PFSK-1 (cell line): Measurements from ENCODE around the gene SPNS3.

Source experiments
- FOXP2 ChIP-seq: optimal IDR thresholded peaks from 2 replicates; pipeline ENCODE3; 2011; ENCODE audit warnings: borderline replicate concordance, control low read depth, inconsistent platforms; ENCODE audit not compliant: insufficient read depth; ENCODE audit errors: extremely low read length, extremely low read depth
- POLR2AphosphoS5 ChIP-seq: IDR thresholded peaks from 2 replicates; pipeline ENCODE4 v1.6.1; 2012; ENCODE audit warnings: low read depth, mild to moderate bottlenecking, control low read depth, low read length, moderate library complexity
- REST ChIP-seq, 2 experiments: IDR thresholded peaks; 2 replicates each; pipeline versions ENCODE4 v1.6.1 to v1.8.0; 2011 to 2012; ENCODE audit warnings: low read depth in 2 of 2, low read length in 2 of 2, control low read depth in 1 of 2, inconsistent platforms in 1 of 2, mild to moderate bottlenecking in 1 of 2, moderate library complexity in 1 of 2; ENCODE audit not compliant: insufficient read depth in 1 of 2
- SIN3A ChIP-seq: IDR thresholded peaks from 2 replicates; pipeline ENCODE4 v1.6.1; 2012; ENCODE audit warnings: mild to moderate bottlenecking, low read length, moderate library complexity, borderline replicate concordance; ENCODE audit not compliant: insufficient read depth
- TAF1 ChIP-seq: IDR thresholded peaks from 2 replicates; pipeline ENCODE4 v1.6.1; 2012; ENCODE audit warnings: low read length, control low read depth, borderline replicate concordance; ENCODE audit not compliant: insufficient read depth

Gene SPNS3

GRCh38 chr17:4497101-4497824 is 63.5 kb downstream of the SPNS3 start:
- TF ChIP-seq REST (IDR thresholded peaks at IDR 0.05; ENCODE audit: insufficient read depth in 1 of 2, low read depth in 2 of 2, low read length in 2 of 2), result no peak
- TF ChIP-seq POLR2AphosphoS5, result no peak
- TF ChIP-seq TAF1, result no peak
- TF ChIP-seq SIN3A, result no peak
- no peak for TF ChIP-seq FOXP2

- no peak for TF ChIP-seq REST (IDR thresholded peaks at IDR 0.05; ENCODE audit: insufficient read depth in 1 of 2, low read depth in 2 of 2, low read length in 2 of 2)
- TF ChIP-seq TAF1, result no peak
- no peak for TF ChIP-seq FOXP2
- no peak for TF ChIP-seq POLR2AphosphoS5
- TF ChIP-seq SIN3A, result no peak
Measured at GRCh38 chr17:4498461-4499397, 65.0 kb downstream of the SPNS3 start, which contains the start of gene SPNS2. Gene SPNS2 (plus strand): TSS chr17:4498881. CDS start chr17:4499048, 167 bp downstream.

- TF ChIP-seq POLR2AphosphoS5 (no peak), FOXP2 (no peak), SIN3A (no peak), REST (IDR thresholded peaks at IDR 0.05; ENCODE audit: insufficient read depth in 1 of 2, low read depth in 2 of 2, low read length in 2 of 2) (no peak), TAF1 (no peak)
Measured at GRCh38 chr17:4499431-4500190, 65.9 kb downstream of the SPNS3 start.

GRCh38 chr17:4500191-4500571 is 66.4 kb downstream of the SPNS3 start:
- TF ChIP-seq POLR2AphosphoS5 (no peak), REST (IDR thresholded peaks at IDR 0.05; ENCODE audit: insufficient read depth in 1 of 2, low read depth in 2 of 2, low read length in 2 of 2) (no peak), SIN3A (no peak), FOXP2 (no peak), TAF1 (no peak)
